GM19023 (cell line): ENCODE data around the gene PRKAG3.

Source experiments
- ATAC-seq: cut with Tn5 transposase; IDR thresholded peaks from one replicate; pipeline ENCODE4 v1.9.1; 2021; ENCODE audit warnings: mild to moderate bottlenecking, moderate library complexity; ENCODE audit not compliant: unreplicated experiment

Gene PRKAG3

GRCh38 chr2:218831378-218831990, at the start of gene PRKAG3:
Gene PRKAG3, minus strand, starts transcription at chr2:218831803.
- ATAC-seq = no peak

- no peak for ATAC-seq
Measured at GRCh38 chr2:218880859-218881594, 49.4 kb upstream of the PRKAG3 start.

GRCh38 chr2:218880102-218880858, 48.7 kb upstream of the PRKAG3 start, which contains the start of gene WNT10A:
Gene WNT10A, plus strand, starts transcription at chr2:218880852. Its CDS starts 144 bp downstream, at chr2:218880996.
- peak; percentile 73 for ATAC-seq

GRCh38 chr2:218879776-218880101, 48.1 kb upstream of the PRKAG3 start:
- peak; percentile 1 for ATAC-seq

- ATAC-seq = no peak
Measured at GRCh38 chr2:218878926-218879761, 47.5 kb upstream of the PRKAG3 start.

GRCh38 chr2:218878486-218878885, 46.9 kb upstream of the PRKAG3 start:
- ATAC-seq = no peak

GRCh38 chr2:218877891-218878290, 46.3 kb upstream of the PRKAG3 start:
- no peak for ATAC-seq

- ATAC-seq = no peak
Measured at GRCh38 chr2:218877331-218877730, 45.7 kb upstream of the PRKAG3 start.

GRCh38 chr2:218876562-218877219, 45.1 kb upstream of the PRKAG3 start:
- ATAC-seq = no peak

- no peak for ATAC-seq
Measured at GRCh38 chr2:218875692-218876246, 44.2 kb upstream of the PRKAG3 start.

- ATAC-seq = no peak
Measured at GRCh38 chr2:218873359-218874194, 42.0 kb upstream of the PRKAG3 start.

GRCh38 chr2:218872645-218873358, 41.2 kb upstream of the PRKAG3 start:
- no peak for ATAC-seq

- no peak for ATAC-seq
Measured at GRCh38 chr2:218871345-218872302, 40.0 kb upstream of the PRKAG3 start.

- no peak for ATAC-seq
Measured at GRCh38 chr2:218870984-218871344, 39.4 kb upstream of the PRKAG3 start.

- ATAC-seq = no peak
Measured at GRCh38 chr2:218869064-218869463, 37.5 kb upstream of the PRKAG3 start.

- ATAC-seq = no peak
Measured at GRCh38 chr2:218867900-218868299, 36.3 kb upstream of the PRKAG3 start.

GRCh38 chr2:218865999-218866398, 34.4 kb upstream of the PRKAG3 start:
- ATAC-seq = no peak

GRCh38 chr2:218865396-218865795, 33.8 kb upstream of the PRKAG3 start:
- no peak for ATAC-seq
